NB4 (cell line): ENCODE results near the gene CCDC61.

Experiments used
- CTCF ChIP-seq: IDR thresholded peaks from one replicate; pipeline ENCODE4 v1.5.1; 2012; ENCODE audit warnings: low read depth, low read length
- MAX ChIP-seq: IDR thresholded peaks from 2 replicates; pipeline ENCODE4 v1.6.1; 2011; ENCODE audit warnings: low read depth, low read length
- MYC ChIP-seq: IDR thresholded peaks from 2 replicates; pipeline ENCODE4 v1.6.1; 2011; ENCODE audit warnings: low read depth, low read length
- POLR2A ChIP-seq: IDR thresholded peaks from 2 replicates; pipeline ENCODE4 v1.6.1; 2011; ENCODE audit warnings: mild to moderate bottlenecking; ENCODE audit not compliant: insufficient read length; ENCODE audit errors: extremely low read depth

DNA sequence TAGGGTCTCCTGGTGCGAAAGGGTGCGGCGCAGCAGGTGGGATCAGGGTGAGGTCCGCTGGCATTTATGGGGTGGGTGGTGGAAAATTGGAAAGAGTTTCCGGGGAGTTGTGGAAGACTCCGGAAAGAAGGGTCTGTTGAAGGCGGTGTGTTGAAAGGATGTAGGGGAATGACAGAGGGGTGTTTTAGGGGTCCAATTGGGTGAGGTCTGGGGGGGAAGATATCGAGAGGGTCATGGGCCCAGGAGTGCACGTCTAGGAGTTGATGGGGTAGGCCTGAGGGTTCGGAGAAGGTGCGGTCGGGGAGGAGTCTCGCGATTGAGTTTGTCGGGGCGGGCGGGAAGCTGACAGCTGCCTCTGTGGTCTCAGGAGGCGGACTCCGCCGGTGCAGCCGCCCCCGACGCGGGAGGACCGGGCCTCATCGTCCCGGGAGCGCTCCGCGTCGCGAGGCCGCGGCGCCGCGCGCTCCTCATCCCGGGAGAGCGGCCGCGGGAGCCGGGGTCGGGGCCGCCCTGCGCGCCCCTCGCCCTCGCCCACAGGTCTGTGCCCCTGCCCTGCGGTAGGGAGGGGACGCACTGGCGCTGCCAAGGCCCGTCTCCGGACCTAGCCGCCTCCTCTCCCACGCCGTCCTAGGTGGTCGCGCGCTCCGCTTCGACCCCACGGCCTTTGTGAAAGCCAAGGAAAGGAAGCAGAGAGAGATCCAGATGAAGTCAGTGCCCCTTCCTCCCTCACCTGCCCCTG is 20.6 kb downstream of the CCDC61 start:
- TF ChIP-seq CTCF = no peak
- TF ChIP-seq MAX = no peak
- no peak for TF ChIP-seq POLR2A
- TF ChIP-seq MYC = no peak
